Measurements from ENCODE around the gene PTPRE. TPM values are rescaled to one million over a fixed set of nuclear protein-coding genes. Genes with fewer than 3 reads are reported as not detected.

Gene PTPRE
- total RNA-seq, 1 experiment from 2014 or later: 0.70 TPM

GRCh38 chr10:128086003-128086863 is 179.3 kb downstream of the PTPRE start:
- no peak overlapping the region for H4K5ac ChIP-seq (ENCODE audit: insufficient read length, low read depth, low read length)
- H3K18ac ChIP-seq (ENCODE audit: insufficient read length, low read depth, low read length): no peak overlapping the region
- no peak for TF ChIP-seq CTCF (conservative IDR thresholded peaks at IDR 0.05)
- H3K4ac ChIP-seq (ENCODE audit: low read depth, low read length): no peak overlapping the region
- Mint-ChIP-seq H3K27ac (no peak overlapping the region; a peak in 1 of 7 replicates), H3K27me3 (ENCODE audit: low read depth) (no peaks in the 10 kb centered on the region; the same call in 1 of the 2 replicates), H3K4me3 (peak overlapping the region in 1 of 2 experiments; percentile 56; a peak in 2 of 5 replicates), H3K9me3 (no peaks in the 10 kb centered on the region), H3K36me3 (ENCODE audit: insufficient read depth in 1 of 3, low read depth in 3 of 3) (no peaks in the 10 kb centered on the region), H3K4me1 (peaks cover 41 to 42% of the 10 kb centered on the region in 2 experiments)
- peaks cover 15% of the 10 kb centered on the region for H3K4me1 ChIP-seq (ENCODE audit: insufficient read depth, low read length)
- no peak overlapping the region for H2AFZ ChIP-seq (ENCODE audit: low read length)
- no peak overlapping the region for H3K56ac ChIP-seq (ENCODE audit: insufficient read length, low read depth, low read length)
- H2BK15ac ChIP-seq (ENCODE audit: low read depth, low read length): no peak overlapping the region
- H3K4me2 ChIP-seq (ENCODE audit: insufficient read depth, insufficient read length, low read length): no peak overlapping the region
- H4K8ac ChIP-seq (replicated peaks; ENCODE audit: insufficient read length, low read depth, low read length): no peak overlapping the region
- H3K27me3 ChIP-seq (ENCODE audit: insufficient read depth, low read length): no peaks in the 10 kb centered on the region
- no peaks in the 10 kb centered on the region for H3K9me3 ChIP-seq (ENCODE audit: control insufficient read depth, low read depth, low read length)
- no peak overlapping the region for H3T11ph ChIP-seq (ENCODE audit: low read length)
- no peak overlapping the region for H3K9ac ChIP-seq (ENCODE audit: extremely low read depth, insufficient read length, low read length)
- H3K79me2 ChIP-seq (ENCODE audit: insufficient read depth, low read length): no peaks in the 10 kb centered on the region
- no peak overlapping the region for H2BK120ac ChIP-seq (ENCODE audit: low read depth, low read length, poor library complexity, severe bottlenecking)
- H2BK12ac ChIP-seq (ENCODE audit: insufficient read length, low read depth, low read length): no peak overlapping the region
- H2AK5ac ChIP-seq (ENCODE audit: insufficient read length, low read length): no peak overlapping the region
- H3K23me2 ChIP-seq (ENCODE audit: insufficient read length, low read depth, low read length, poor library complexity, severe bottlenecking): no peaks in the 10 kb centered on the region
- no peak overlapping the region for H2BK20ac ChIP-seq (ENCODE audit: low read depth, low read length, poor library complexity, severe bottlenecking)
- no peak overlapping the region for H4K91ac ChIP-seq (ENCODE audit: insufficient read length, low read depth, low read length)
- H3K23ac ChIP-seq (ENCODE audit: insufficient read length, low read depth, low read length): no peak overlapping the region
- H4K20me1 ChIP-seq (ENCODE audit: control insufficient read depth, insufficient read depth, insufficient read length): no peaks in the 10 kb centered on the region
- H3K79me1 ChIP-seq (ENCODE audit: insufficient read depth, low read depth, low read length, poor library complexity, severe bottlenecking): no peaks in the 10 kb centered on the region
- H3K14ac ChIP-seq (ENCODE audit: insufficient read depth, low read length): no peak overlapping the region
- no peak overlapping the region for H2BK5ac ChIP-seq (ENCODE audit: insufficient read length, low read length)
- no CpG with 5 or more reads among the region's 10 CpGs for WGBS (ENCODE audit: extremely low coverage, insufficient read length, low lambda C conversion rate)
- peak; percentile 27 for DNase-seq
- H3K27ac ChIP-seq (ENCODE audit: insufficient read length, low read depth, low read length): no peak overlapping the region

Measured in H9 (cell line).